Stimulated activated effector memory CD8-positive, alpha-beta T cell treated with anti-CD3 and anti-CD28 coated beads, Interleukin-12 subunit alpha, Interleukin-12 subunit beta, amount 100 ng/mL, for 72 hours (primary cell): ENCODE results near the gene OTOA.
"Not testable (repeated sequence)": the region's sequence is repeated elsewhere in the genome, so short reads cannot be mapped to it uniquely, and the experiment has no call there.

Experiments
- ATAC-seq: fragments of 150-1000 bp; cut with Tn5 transposase; 2 replicates; pipeline ENCODE4 v1.10.0; 2021
- DNase-seq, 2 donors: peaks; one replicate each; pipeline ENCODE4 v3.0.0; 2021 to 2022; ENCODE audit warnings: low spot score in 2 of 2
- H3K27ac Mint-ChIP-seq: one replicate; pipeline ENCODE4 v1.8.0; 2022; ENCODE audit warnings: mild to moderate bottlenecking, mixed read lengths
- H3K36me3 Mint-ChIP-seq: one replicate; pipeline ENCODE4 v1.8.0; 2022; ENCODE audit warnings: mild to moderate bottlenecking, mixed read lengths
- H3K4me1 Mint-ChIP-seq: one replicate; pipeline ENCODE4 v1.8.0; 2022; ENCODE audit warnings: mixed read lengths
- H3K4me3 Mint-ChIP-seq: one replicate; pipeline ENCODE4 v1.8.0; 2022; ENCODE audit warnings: mild to moderate bottlenecking, mixed read lengths
- H3K9me3 Mint-ChIP-seq: one replicate; pipeline ENCODE4 v1.8.0; 2022; ENCODE audit warnings: mixed read lengths

Gene OTOA

DNA sequence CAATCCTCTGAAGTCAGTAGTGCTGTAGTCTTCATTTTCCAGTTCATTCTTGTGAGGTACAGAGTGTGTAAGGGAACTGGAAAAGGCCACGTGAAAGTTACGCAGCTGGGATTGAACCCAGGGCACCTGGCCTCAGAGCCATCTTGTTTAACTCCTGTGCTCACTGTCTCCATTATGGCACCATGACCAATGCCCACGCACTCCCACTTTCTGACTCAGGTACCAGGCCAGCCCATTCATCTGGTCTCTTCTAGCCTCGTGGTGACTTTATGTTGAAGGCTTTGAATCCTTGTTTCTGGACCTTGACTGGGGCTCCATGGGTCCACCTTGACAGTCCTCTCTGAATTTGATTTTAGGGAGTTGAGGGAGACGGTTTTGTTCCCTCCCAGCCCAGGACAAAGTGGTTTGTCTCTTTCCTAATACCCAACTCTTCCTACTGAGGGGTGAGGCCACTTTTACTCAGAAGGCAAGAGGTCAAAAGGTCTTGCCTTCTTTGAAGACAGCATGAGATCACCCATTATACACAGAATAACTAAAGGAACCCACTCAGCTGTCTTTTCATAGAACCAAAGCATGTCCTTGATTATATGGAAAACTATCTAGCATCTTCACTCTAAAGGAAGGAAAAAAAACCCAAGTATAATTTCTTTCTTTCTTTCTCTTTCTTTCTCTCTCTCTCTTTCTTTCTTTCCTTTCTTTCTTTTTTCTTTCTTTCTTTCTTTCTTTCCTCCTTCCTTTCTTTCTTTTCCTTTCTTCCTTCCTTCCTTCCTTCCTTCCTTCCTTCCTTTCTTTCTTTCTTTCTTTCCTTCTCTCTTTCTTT, 50.0 kb downstream of the OTOA start:
- H3K4me1 Mint-ChIP-seq: peaks cover 12% of the 10 kb centered on the region
- H3K4me3 Mint-ChIP-seq: peak overlapping the region; percentile 19
- peak overlapping the region; percentile 36 for H3K27ac Mint-ChIP-seq
- ATAC-seq: peak; percentile 76
- DNase-seq: no peak
- H3K36me3 Mint-ChIP-seq: no peaks in the 10 kb centered on the region
- no peaks in the 10 kb centered on the region for H3K9me3 Mint-ChIP-seq

DNA sequence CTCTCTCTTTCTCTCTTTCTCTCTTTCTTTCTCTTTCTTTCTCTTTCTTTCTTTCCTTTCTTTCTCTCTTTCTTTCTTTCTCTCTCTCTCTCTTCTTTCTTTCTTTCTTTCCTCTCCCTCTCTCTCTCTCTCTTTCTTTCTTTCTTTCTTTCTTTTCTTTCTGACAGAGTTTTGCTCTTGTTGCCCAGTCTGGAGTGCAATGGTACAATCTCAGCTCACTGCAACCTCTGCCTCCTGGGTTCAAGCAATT, 50.5 kb downstream of the OTOA start:
- not testable (repeated sequence) for H3K9me3 Mint-ChIP-seq, H3K36me3 Mint-ChIP-seq, DNase-seq, ATAC-seq
- peak overlapping the region; percentile 19 for H3K4me3 Mint-ChIP-seq
- H3K4me1 Mint-ChIP-seq: peaks cover 12% of the 10 kb centered on the region
- peak overlapping the region; percentile 36 for H3K27ac Mint-ChIP-seq

DNA sequence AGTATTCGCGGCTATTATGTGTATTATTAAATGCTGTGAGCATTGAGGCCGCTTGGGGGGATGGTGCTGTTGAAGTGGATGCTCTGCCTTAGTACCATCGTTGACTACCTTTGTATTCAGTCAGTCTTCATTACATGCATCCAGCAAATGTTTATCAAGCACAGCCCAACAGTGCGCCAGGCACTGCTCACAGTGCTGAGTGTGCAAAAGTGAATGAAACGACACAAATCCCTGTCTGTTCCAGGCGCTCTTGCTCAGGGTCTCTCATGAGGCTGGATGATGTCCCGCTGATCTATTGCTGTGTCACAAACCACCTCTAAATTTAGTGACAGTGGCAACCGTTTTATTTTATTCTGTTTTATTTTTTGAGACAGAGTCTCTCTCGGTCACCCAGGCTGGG, 53.8 kb downstream of the OTOA start:
- H3K27ac Mint-ChIP-seq: no peak overlapping the region
- H3K4me1 Mint-ChIP-seq: peaks cover 12% of the 10 kb centered on the region

DNA sequence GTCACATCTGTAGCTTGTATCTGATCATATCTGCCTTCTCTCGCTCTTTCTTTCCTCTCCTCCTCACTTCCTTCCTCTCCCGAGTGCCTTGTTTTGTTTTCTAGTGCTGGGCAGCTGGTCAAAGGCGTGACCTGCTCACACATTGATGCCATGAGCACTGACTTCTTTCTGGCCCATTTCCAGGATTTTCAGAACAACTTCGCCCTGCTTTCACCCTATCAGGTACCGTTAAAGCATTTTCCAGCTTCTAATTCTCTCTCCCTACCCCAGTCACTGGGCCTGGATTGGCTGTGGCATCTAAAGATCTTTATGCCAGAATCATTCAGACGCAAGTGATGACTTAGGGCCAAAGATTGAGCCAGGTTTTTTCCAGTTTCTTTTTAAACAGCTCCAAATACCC, 55.5 kb downstream of the OTOA start:
- DNase-seq (no peak), ATAC-seq (no peak)
- Mint-ChIP-seq H3K4me3 (no peak overlapping the region), H3K9me3 (no peaks in the 10 kb centered on the region), H3K4me1 (peaks cover 4% of the 10 kb centered on the region), H3K27ac (no peak overlapping the region), H3K36me3 (no peaks in the 10 kb centered on the region)

More for the DNA sequence above, 53.8 kb downstream of the OTOA start:
- H3K4me3 Mint-ChIP-seq: no peak overlapping the region
- no peaks in the 10 kb centered on the region for H3K9me3 Mint-ChIP-seq
- no peak for ATAC-seq
- H3K36me3 Mint-ChIP-seq: no peaks in the 10 kb centered on the region
- DNase-seq: no peak

DNA sequence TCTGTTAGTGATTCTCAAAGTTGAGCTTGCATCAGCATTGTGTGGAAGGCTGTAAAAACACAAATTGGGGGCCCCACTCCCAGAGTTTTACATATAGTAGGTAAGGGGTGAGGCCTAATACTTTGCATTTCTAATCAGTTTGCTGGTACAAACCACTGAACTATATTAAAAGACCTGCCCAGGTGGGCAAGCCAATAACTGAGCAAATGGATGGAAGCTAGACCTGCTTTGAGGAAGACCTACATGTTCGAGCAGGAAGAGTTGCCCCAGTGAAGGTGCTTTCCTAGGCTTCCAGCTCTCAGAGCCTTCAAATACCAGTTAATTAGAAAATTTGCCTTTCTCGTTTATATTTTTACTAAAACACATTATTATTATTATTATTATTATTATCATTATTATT, 56.8 kb downstream of the OTOA start:
- H3K4me1 Mint-ChIP-seq: no peaks in the 10 kb centered on the region
- H3K27ac Mint-ChIP-seq: no peak overlapping the region
- DNase-seq: no peak
- ATAC-seq: no peak
- H3K4me3 Mint-ChIP-seq: no peak overlapping the region
- no peaks in the 10 kb centered on the region for H3K9me3 Mint-ChIP-seq
- no peaks in the 10 kb centered on the region for H3K36me3 Mint-ChIP-seq

GRCh38 chr16:21722771-21723455, 59.1 kb downstream of the OTOA start:
- ATAC-seq (no peak), DNase-seq (no peak)
- H3K36me3 Mint-ChIP-seq: no peaks in the 10 kb centered on the region
- no peaks in the 10 kb centered on the region for H3K4me1 Mint-ChIP-seq
- H3K4me3 Mint-ChIP-seq: no peak overlapping the region
- H3K9me3 Mint-ChIP-seq: no peaks in the 10 kb centered on the region
- no peak overlapping the region for H3K27ac Mint-ChIP-seq

GRCh38 chr16:21723532-21723931, 59.8 kb downstream of the OTOA start:
- Mint-ChIP-seq H3K4me3 (no peak overlapping the region), H3K36me3 (no peaks in the 10 kb centered on the region), H3K4me1 (no peaks in the 10 kb centered on the region), H3K9me3 (no peaks in the 10 kb centered on the region), H3K27ac (no peak overlapping the region)
- ATAC-seq (no peak), DNase-seq (no peak)

DNA sequence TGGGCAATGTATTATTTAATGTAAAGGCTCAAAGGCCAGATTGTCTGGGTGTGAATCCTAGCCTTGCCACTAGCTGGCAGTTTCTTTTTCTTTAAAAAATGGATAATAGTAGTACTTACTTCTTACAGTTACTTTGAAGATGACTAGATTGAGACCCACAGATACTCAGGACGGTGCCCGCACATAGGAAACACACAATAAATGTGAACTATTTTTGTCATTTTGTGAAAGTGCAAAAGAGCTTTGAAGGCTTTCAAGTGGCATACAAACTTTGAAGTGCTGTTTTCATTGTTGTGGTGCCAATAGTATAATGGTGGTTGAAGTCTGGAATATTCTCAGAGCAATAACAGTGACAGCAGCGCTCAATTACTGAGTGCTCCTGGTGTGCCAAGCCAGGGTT, 63.6 kb downstream of the OTOA start:
- Mint-ChIP-seq H3K27ac (no peak overlapping the region), H3K9me3 (no peaks in the 10 kb centered on the region), H3K36me3 (no peaks in the 10 kb centered on the region), H3K4me3 (no peak overlapping the region), H3K4me1 (no peaks in the 10 kb centered on the region)
- no peak for DNase-seq
- no peak for ATAC-seq

GRCh38 chr16:21731233-21731632, 67.5 kb downstream of the OTOA start:
- H3K4me3 Mint-ChIP-seq, H3K36me3 Mint-ChIP-seq, H3K9me3 Mint-ChIP-seq, H3K27ac Mint-ChIP-seq, H3K4me1 Mint-ChIP-seq, ATAC-seq, DNase-seq: not testable (repeated sequence)

DNA sequence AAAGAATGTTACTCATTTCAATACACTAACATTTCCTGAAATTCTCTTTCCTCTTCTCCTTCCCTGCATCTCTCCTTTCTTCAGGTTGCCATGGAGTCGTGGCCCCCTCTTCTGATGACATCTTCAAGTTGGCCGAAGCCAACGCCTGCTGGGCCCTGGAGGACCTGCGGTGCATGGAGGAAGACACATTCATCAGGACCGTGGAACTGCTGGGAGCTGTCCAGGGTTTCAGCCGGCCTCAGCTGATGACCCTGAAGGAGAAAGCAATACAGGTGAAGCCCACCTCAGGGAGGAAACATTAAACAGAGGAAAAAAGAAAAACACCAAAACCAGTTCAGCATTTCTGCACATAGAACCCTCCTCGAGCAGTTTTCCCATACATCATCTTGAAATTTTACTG, 76.9 kb downstream of the OTOA start:
- not testable (repeated sequence) for H3K36me3 Mint-ChIP-seq, H3K4me1 Mint-ChIP-seq, ATAC-seq, H3K27ac Mint-ChIP-seq, H3K4me3 Mint-ChIP-seq, DNase-seq, H3K9me3 Mint-ChIP-seq

DNA sequence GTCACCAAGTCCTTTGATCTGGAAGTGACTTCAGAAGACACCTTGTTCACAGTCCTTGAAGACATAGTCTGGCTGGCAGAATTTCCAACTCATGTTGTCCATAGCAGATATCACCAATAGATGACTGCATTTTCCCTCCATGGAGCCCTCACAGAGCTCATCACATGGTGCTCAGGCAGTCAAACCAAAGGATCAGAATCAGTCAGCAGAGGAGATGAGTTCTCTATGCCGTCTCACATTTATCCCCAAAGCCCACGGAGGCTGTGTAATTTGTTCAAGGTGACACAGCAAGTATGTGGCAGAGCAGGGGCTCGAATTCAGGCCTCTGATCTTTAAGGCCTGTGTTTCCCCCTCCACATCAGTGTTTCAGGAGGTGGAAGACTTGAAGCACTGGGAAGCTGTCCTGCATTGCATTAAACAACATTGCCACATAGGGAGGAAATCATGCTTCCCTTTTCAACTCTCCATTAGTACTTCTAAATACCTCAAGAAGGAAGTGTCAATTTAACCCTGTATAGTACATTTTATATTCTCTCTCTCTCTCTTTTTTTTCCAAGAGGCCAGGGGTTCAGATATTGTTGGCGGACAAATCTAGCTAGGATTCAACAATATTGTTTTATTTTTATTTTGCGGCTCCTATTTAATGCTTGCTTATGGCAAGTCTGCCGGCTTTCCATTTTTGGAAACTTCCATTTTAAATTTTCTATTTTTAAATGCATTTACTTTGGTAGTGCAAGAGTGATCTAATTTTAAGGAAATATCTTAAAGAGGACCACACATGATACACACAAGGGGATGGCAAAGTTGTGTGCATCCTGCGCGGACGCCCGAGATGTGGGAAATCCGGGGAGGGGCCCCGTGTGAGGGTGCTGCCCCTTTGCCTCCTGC, 92.7 kb downstream of the OTOA start:
- not testable (repeated sequence) for H3K4me1 Mint-ChIP-seq, H3K4me3 Mint-ChIP-seq, DNase-seq, H3K27ac Mint-ChIP-seq, H3K9me3 Mint-ChIP-seq, H3K36me3 Mint-ChIP-seq
- peak; percentile 84 for ATAC-seq

DNA sequence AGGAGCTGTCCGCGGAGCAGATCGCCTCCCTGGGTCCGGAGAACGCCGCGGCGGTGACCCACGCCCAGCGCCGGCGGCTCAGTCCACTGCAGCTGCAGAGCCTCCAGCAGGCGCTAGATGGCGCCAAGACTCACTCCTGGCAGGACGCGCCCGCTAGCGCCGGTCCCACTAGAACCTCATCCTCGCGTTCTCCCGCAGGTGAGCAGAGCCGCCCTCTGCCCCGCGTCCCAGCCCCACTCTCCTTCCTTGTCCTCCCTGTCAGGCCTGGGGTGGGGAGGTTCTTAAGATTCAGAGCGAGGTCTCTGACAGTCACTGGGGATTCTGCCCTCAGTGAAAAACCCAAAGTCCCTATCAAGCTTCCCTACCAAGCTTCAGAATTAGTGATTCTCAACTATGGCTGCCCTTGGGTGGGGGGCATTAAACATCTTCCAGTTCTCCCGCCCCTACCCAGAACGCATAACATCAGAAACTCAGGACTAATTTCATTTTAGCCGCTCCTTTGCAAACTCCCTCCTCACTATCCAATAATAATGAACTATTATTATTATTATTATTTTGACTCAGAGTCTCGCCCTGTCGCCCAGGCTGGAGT, 93.4 kb downstream of the OTOA start:
- DNase-seq, H3K4me1 Mint-ChIP-seq, H3K9me3 Mint-ChIP-seq, H3K4me3 Mint-ChIP-seq, H3K36me3 Mint-ChIP-seq, H3K27ac Mint-ChIP-seq: not testable (repeated sequence)
- peak; percentile 81 for ATAC-seq

GRCh38 chr16:21768280-21768679, 104.5 kb downstream of the OTOA start:
- not testable (repeated sequence) for H3K9me3 Mint-ChIP-seq, H3K4me3 Mint-ChIP-seq, H3K27ac Mint-ChIP-seq, DNase-seq, ATAC-seq, H3K4me1 Mint-ChIP-seq, H3K36me3 Mint-ChIP-seq

- ATAC-seq, H3K36me3 Mint-ChIP-seq, H3K4me3 Mint-ChIP-seq, H3K27ac Mint-ChIP-seq, H3K9me3 Mint-ChIP-seq, H3K4me1 Mint-ChIP-seq, DNase-seq: not testable (repeated sequence)
Observed at GRCh38 chr16:21768810-21769209, 105.0 kb downstream of the OTOA start.

GRCh38 chr16:21769284-21769683, 105.5 kb downstream of the OTOA start:
- DNase-seq, H3K36me3 Mint-ChIP-seq, H3K9me3 Mint-ChIP-seq, H3K4me3 Mint-ChIP-seq, H3K27ac Mint-ChIP-seq, H3K4me1 Mint-ChIP-seq, ATAC-seq: not testable (repeated sequence)
